HG03064 (cell line): ENCODE measurements around the gene POU3F2.

Source experiments
- ATAC-seq: cut with Tn5 transposase; IDR thresholded peaks from one replicate; pipeline ENCODE4 v1.9.1; 2021; ENCODE audit warnings: low read depth; ENCODE audit not compliant: unreplicated experiment

POU3F2 gene

GRCh38 chr6:98834060-98835031 lies at the start of gene POU3F2:
POU3F2 (plus strand) TSS chr6:98834574; CDS start chr6:98834874, 300 bp downstream.
- ATAC-seq: peak; percentile 54

- no peak for ATAC-seq
Measured at GRCh38 chr6:98787435-98787834, 46.9 kb upstream of the POU3F2 start.

- ATAC-seq: no peak
Measured at GRCh38 chr6:98787961-98788360, 46.4 kb upstream of the POU3F2 start.

GRCh38 chr6:98794307-98794842 lies 40.0 kb upstream of the POU3F2 start:
- ATAC-seq: no peak

GRCh38 chr6:98797217-98797994 lies 37.0 kb upstream of the POU3F2 start:
- ATAC-seq: no peak

- ATAC-seq: no peak
Measured at GRCh38 chr6:98800866-98801265, 33.5 kb upstream of the POU3F2 start.

- no peak for ATAC-seq
Measured at GRCh38 chr6:98808541-98809210, 25.7 kb upstream of the POU3F2 start.

GRCh38 chr6:98812220-98812619 lies 22.2 kb upstream of the POU3F2 start:
- ATAC-seq: no peak

- no peak for ATAC-seq
Measured at GRCh38 chr6:98816799-98817198, 17.6 kb upstream of the POU3F2 start.

GRCh38 chr6:98821756-98822405 lies 12.5 kb upstream of the POU3F2 start:
- ATAC-seq: no peak

GRCh38 chr6:98823428-98824161 lies 10.8 kb upstream of the POU3F2 start:
- ATAC-seq: no peak

- no peak for ATAC-seq
Measured at GRCh38 chr6:98824162-98824901, 10.0 kb upstream of the POU3F2 start.

- ATAC-seq: no peak
Measured at GRCh38 chr6:98824902-98825599, 9.3 kb upstream of the POU3F2 start.

GRCh38 chr6:98825600-98826230 lies 8.7 kb upstream of the POU3F2 start:
- ATAC-seq: no peak

GRCh38 chr6:98827295-98828159 lies 6.8 kb upstream of the POU3F2 start:
- ATAC-seq: no peak

GRCh38 chr6:98828211-98828788 lies 6.1 kb upstream of the POU3F2 start:
- no peak for ATAC-seq
